Measurements from ENCODE around the gene PDIA2.

GRCh38 chr16:285146-286055 lies 2.4 kb downstream of the PDIA2 start:
- TF ChIP-seq POLR2A (IDR thresholded peaks at IDR 0.05) = no peak
- TF ChIP-seq CTCF (IDR thresholded peaks at IDR 0.05) = no peak

Data from uterus (tissue), 2 donors.